GM21737 (cell line): ENCODE data around the gene SURF6.
"Not testable (repeated sequence)": the region's sequence is repeated elsewhere in the genome, so short reads cannot be mapped to it uniquely, and the experiment has no call there.

Experiments used
- ATAC-seq: cut with Tn5 transposase; IDR thresholded peaks from one replicate; pipeline ENCODE4 v1.9.1; 2021; ENCODE audit warnings: mild to moderate bottlenecking, moderate library complexity; ENCODE audit not compliant: unreplicated experiment

SURF6 gene

DNA sequence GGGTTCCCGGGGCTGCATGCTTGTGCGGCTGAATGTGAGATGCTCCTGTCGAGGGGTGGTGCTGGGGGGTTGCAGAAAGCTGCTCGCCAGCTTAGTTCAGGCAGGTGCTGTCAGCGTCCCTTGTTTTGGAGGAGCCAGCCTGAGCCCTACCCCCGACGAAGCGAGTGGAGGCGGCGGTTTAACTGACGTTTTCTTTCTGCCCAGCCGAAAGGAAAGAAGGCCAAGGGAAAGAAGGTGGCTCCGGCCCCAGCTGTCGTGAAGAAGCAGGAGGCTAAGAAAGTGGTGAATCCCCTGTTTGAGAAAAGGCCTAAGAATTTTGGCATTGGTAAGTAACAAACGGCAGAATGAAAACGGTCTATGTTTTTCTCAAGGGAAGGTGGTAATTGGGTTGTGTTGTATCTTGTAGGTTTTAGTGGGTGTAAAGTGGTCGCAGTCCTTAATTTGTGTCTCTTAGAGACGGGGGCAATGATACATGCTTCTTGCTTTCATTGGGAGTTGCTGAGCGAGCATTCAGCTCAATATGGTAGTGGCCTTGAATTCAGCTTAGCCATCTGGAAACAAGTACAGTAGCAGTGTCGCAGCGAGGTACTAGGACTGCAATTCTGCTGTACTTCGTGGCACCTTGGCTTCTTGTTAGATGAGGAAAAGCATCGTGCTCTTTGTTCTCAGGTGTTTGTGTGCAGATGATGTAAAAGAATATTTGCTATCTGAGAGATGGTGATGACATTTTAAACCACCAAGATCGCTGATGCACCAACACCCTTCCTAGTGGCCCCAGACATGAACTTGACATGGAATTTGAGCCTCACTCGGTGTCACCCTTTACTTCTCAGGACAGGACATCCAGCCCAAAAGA, 13.0 kb upstream of the SURF6 start:
- no peak for ATAC-seq

DNA sequence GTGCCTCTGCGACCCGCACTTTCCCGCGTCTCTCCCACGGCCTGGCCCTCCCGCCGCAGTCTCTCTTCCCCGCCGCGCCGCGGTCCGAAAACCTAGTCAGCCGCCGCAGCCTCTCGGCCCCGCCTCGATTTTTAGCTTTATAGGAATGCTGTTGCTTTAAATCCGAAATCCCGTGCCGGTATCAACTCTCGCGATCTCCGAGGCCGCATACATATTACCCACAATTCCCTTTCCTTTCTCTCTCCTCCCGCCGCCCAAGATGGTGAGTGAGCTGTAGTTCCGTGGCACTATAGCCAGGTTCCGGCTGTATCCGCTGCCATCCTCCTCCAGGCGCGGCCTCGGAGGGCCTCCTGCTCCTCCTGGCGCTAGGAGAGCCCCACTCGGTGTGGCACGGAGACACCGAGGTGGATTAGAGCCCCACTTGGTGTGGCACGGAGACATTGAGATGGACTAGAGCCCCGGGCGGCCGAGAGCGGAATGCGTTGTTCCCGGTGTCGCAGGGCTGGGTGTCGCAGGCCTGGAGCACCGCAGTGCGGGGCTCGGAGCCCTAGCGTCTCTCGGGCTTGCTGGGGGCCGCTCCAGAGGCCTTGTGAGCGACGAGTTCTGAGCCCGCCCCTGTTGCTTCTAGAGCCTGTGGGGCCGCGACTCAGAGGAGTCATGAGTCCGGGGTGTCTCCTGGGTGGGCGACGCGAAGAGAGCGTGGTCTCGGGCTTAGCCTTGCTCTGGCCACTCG, 12.2 kb upstream of the SURF6 start, which contains the start of the genes MED22 and RPL7A:
Gene MED22, minus strand, starts transcription at position 147 of the 733 bp plus-strand sequence. CDS start 1,469 bp downstream, outside the sequence.
Gene RPL7A, plus strand, starts transcription at position 234 of the 733 bp plus-strand sequence. Its CDS starts 26 bp downstream, at position 260.
- ATAC-seq = peak; percentile 69

DNA sequence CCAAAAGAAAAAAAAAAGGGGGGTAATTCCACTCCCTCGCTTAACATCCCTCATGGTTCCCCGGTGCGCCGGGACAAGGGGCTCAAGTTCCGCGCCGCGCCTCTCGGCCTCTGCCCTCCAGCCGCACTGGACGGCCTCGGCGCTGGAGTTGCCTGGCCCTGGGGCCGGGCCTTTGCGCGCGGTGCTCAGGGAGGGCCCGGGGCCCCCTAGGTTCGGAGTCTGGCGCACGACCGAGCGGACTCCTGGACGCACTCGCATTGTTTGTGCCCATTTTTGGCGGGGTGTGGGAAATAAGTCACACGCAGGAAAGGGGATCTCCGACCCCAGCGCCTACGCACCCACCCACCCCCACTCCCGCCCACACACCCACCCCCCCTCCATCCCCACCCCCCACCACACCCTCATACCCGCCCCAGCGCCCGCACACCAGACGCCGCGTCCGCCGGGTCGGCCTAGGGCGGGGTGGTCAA, 11.6 kb upstream of the SURF6 start:
- peak; percentile 22 for ATAC-seq

DNA sequence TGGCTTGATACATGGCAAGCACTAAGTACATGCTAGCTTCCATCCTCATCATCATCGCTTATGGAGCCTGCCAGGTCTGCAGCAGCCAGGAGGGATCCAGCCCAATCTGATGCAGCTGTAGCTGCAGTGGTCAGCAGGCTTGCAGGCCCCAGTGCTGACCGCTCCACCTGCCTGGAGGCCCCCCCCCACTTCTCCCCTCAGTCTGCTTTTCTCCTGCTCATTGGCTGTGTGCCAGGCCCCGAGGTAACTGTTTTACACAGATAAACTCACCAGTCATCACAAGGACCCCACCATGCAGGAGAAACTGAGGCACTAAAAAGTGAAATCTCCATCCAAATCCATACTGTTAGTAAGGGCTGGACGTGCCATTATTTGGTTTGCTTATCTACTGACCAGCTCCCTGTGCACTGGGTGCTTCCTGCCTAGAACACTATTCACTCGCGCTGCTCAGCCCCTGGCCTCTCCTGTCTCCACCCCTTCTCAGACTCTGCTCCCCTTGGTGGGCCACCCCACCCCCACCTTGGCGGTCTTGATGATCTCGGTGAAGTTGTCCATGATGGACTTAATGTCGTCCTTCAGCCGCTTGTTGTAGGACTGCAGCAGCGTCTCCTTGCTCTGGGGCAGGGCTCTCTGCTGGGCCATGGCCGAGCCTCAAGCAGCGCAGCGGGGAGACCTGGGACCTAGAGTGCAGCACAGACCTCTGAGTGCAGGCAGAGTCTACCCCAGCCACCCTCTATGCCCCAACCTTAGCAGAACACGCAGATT, 10.2 kb upstream of the SURF6 start:
- no peak for ATAC-seq

DNA sequence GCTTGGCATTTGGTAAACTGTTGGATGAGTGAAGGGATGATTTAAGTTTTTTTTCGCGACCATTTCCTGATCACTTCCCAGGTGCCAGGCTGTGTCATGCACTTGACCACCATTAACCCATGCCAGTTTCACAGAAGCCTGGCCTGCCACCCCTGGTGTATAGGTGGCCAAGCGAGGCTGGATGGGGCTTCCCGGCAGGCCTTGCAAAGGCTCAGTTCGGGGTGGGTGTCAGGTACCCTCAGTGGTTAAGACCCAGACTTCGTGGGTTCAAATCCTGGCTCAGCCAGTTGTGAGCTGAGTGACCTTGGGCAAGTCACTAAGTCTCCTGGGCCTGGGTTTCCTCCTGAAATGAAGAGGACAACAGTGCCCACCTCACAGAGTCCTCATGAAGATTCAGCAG, 9.6 kb upstream of the SURF6 start:
- ATAC-seq = no peak

DNA sequence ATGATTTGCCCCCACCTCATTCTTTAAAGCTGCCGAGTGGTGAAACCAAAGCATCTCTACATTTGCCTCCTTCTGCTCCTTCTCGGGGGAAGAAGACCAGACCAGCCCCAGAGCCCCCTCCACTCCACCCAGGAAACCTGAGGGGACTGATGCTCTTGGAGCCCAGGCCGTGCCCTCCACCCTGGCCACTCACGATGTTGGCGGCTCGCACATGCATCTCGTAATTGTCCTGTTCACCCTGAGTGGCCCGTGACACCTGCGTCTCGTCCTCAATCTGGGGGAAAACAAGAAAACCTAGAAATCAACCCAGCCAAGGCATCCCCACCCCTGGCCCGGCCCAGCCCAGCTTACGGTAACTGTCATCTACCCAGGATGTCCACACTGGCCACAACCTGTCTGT, 9.0 kb upstream of the SURF6 start:
- no peak for ATAC-seq

DNA sequence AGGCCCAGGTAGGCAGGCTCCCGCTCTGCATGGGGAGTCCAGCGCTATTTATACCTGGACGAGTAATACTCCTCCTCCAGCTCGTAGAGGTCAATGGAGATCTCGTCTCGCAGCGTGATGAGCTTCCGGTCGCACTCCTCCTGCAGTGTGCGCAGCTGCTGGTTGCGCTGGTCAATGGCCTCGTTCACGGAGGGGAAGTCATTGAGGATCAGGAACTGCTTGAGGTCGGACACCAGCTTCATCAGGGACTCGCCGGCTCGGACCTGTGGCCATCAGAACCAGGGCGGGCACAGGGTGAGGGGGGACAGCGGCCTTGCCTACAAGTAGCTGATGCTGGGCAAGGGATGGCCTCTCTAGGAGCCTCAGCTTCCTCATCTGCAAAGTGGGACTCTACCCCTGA, 8.1 kb upstream of the SURF6 start:
- ATAC-seq = no peak

DNA sequence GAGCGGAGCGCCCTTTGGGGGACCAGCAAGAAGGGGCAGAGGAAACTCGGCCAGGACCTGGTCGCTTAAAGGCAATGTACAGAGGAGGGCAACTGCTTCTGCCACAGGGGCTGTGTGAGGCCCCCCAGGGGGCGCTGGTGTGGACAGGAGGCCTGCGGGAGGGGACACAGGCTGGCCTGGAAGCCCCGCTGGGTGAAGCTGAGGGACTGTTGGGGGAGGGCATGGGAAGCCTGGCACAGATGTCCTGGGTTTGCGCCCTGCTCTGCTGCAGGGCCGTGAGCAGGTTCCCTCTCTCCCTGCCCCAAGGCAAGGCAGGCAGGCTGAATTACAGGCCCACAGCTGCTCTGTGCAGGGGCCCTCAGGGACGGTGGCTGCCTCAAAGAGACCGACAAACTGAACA, 6.6 kb upstream of the SURF6 start:
- no peak for ATAC-seq

DNA sequence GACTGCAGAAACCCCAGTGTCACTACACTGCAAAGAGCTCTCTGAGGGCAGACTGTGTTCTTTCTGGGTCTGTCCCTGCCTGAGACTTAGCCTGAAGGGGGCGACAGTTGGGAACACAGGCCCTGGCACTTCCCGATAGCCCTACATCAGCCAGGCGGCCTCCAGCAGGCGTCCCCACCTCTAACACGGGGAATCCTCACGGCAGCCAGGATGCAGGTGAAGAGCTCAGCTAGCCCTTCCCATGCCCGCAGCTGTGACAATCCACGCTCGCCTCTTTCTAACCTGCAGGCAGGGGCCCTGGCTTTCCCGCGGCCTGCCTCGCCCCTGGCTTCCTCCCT, 6.0 kb upstream of the SURF6 start:
- no peak for ATAC-seq

DNA sequence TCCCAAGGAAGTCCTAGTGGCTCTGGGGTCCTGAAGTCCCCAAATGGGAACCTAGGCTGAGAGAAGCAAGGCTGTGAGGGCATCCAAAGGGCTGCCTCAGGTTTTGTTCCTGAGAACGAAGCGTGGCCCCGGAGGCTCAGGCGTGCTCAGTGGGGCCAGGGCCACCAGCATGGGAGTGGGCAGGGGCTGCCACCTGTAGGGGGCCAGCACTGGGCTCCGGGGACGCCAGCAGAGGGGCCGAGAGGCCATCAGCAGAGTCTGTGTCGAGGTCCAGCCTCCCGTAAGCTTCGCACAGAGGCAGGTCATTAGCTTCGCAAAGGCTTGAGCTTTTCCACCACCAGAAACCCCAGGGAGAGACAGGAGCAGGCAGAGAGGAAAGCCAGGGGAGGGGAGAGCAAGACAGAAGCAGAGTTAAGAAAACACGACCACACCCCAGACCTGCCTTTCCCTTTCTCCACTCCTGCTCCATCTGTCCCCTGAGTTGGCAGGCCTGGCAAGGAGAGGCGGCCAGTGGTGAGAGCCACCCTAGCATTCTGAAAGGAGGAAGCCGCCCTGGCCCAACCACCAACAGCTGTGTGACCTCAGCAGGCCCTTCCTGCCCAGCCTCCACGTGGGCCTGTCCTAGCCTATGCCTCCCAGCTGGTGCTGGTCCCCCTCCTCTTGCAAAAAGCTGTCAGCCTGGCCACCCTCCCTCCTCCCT, 5.5 kb upstream of the SURF6 start:
- ATAC-seq = no peak

DNA sequence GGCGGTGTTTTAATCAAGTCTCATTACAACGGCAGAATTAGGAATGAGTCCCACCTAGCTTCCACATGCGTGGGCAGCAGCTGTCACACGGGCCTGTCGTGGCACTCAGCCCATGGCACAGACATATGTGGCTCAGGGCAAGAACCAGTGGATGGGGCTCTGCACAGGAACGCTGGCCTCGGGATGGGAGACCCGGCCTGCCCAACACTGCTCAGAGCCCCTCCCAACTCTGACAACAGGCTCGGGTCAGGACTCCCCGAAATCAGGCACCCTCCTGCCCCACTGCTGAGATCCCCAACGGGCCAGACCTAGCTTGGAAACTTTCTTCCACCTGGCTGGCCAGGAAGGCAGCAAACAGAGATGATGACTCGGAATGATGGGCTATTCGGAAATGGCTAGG, 4.9 kb upstream of the SURF6 start:
- ATAC-seq = no peak

DNA sequence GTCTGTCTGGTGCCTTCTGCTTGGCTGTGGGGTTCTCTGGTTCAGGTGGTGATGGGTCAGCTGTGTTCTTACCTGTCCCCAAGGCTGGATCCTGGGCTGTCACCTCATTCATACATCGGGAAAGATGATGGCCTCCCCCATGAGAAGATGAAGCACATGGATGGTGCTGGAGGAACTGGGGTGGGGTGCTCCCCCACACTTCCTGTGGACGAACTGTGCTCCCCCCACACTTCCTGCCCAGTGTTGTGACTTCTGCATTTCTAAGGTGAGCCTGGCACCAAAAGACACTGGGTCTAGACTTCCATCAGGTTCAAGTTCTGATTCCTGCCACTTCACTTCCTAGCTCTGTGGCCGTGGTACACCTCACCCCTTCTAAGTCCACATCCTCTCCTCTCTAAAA, 4.3 kb upstream of the SURF6 start:
- no peak for ATAC-seq

DNA sequence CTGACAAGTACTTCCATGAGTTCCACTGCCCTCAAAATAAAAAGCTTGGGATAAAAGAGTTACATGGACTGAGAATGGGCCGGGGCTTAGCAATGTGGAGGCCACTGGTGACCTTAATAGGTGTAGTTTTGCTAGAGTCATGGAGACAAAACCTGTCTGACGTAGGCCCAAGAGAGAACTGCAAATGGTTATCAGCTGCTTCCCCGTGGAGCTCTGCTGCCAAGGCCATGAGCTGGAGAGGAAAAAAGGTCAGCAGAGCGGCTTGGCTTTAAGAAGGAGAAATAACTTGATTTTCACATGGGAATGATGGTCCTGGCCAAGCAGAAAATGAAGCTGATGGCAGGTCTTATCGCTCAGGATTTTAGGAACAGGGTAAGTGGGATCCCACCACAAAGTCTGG, 3.7 kb upstream of the SURF6 start:
- ATAC-seq = no peak

DNA sequence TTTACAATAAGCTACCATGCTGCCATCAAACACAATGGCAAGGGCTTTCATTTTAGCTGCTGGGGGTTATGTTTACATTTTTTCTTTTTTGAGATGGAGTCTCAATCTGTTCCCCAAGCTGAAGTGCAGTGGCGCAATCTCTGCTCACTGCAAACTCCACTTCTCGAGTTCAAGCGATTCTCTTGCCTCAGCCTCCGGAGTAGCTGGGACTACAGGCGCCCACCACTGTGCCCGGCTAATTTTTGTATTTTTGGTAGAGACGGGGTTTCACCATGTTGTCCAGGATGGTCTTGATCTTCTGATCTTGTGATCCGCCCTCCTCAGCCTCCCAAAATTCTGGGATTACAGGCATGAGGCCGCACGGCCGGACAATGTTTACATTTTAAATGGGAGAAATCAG, 1.1 kb downstream of the SURF6 start:
- ATAC-seq = not testable (repeated sequence)

DNA sequence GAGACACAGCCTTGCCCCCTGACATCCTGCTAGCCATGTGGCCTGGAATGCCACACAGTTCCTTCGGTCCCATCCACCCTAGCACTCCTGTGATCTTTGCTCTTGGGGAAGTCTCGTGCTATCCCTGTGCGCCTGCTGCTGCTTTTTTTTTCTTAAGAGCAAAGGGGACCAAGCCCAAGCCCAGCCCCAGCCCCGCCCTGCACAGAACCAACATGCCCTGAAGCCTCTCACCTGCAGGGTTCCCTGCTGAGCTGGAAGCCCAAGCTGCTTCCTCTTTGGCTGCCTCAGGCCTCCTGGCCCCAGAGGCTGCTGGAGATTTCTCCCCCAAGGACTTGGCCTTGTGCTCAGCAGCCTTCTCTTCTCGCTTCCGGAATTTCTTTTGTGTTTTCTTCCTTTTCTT, 1.8 kb downstream of the SURF6 start:
- no peak for ATAC-seq

DNA sequence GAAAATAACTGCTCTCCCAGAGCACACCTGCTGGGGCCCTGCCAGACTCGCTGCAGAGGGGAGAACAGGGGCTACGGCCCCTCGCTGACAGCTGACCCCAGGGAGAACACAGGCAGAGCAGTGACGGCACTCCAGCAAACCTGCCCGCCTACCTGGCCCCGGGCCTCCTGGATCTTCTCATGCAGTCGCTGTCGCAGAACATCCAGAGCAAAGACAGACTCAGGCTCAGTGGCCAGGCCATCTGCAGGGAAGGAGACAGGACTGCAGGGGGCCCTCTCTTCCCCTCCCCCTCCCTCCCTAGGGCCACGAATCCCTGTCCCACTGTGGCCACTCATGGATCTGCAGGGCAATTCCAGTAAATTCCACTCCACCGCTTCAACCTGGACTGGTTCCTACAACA, 2.4 kb downstream of the SURF6 start:
- no peak for ATAC-seq

DNA sequence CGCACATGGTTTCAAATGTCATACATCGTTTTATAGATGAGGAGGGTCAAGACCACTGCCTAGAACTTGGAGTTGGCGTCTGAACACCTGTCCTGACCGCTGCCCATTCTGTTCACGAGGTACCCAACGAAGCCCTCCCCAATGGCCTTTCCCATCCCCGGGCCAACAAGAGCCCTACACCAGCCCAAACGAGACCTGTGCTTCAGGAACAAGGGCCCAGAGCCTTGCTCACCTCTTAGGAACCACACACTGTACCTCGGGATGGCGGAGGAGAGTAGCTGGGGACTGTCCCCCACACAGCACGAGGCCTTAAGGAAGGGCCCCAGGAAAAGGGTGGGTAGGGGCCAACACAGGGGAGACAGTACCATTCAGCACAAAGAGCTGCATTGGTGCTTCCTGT, 3.0 kb downstream of the SURF6 start:
- ATAC-seq = no peak

DNA sequence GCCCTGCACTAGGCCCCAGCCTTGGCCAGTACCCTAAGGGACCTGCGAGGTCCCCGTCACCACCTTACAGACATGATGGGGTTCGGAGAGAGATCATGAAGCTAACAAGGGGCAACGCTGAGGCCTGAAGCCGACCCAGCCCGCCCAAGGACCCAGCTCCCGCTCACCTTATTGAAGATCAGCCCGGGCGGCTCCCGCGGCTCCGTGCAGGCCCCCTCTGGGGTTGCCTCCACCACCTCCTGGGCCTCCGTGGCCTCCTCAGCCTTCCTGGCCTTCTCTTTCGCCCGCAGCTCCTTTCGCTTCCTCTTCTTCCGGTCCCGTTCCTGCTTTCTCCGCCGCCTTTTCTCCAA, 3.6 kb downstream of the SURF6 start:
- no peak for ATAC-seq

DNA sequence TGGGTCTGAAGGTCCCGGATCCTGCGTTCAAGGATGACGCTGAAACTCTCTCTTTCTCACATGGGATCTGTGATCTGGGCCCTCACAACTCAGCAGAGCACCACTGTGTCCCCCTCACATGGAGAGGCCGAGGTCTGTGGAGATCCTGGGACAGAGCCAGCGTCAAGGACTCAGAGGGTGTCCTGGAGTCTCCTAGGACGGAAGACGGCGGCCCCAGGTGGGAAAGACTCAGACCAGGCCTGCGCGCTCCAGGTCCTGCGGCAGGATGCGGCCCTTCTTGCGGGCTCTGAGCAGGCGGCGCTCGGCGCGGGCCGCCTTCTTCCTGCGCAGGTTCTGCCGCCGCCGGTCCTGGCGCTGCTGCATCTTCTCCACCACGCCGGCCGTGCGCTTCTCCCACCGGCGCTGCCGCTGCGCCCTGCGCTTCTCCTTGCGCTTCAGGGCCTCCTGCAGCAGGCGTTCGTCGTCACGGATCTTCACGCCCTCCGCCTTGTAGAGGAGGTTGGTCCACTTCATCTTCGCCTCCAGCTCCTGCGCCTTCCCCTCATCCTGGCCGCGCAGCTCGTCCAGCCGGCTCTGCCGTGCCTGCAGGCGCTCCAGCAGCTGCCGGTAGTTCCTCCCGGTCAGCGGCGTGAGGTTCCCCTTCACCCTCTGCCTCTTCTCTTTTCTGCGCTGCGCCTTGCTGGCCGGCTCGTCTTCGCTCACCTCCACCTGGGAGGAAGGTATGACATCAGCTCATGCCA, 4.2 kb downstream of the SURF6 start:
- no peak for ATAC-seq

DNA sequence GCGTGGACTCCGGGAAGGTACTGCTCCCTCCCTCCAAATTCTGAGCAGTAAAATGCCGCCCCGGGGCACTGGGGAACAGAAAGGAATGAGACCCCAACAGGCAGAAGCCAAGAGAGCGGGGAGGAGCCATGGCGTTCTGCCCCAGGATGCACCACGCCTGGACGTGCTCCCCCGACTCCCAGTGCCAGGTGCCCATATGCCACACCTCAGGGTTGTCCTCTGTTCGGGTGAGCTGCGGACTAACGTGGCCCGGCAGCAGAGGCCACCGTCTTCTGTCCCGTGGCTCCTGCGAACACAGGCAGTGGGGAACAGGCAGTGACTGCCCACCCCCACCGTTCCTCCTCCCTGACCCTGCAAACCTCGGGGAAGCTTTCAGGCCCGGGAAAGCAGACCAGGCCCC, 4.8 kb downstream of the SURF6 start:
- no peak for ATAC-seq
